HL-60 (cell line): ENCODE measurements around the gene NACC2.

Experiments used
- CTCF ChIP-seq: IDR thresholded peaks from one replicate; pipeline ENCODE4 v1.5.1; 2011; ENCODE audit warnings: low read length, control low read depth, inconsistent platforms; ENCODE audit not compliant: insufficient read depth
- GABPA ChIP-seq: IDR thresholded peaks from 2 replicates; pipeline ENCODE4 v1.6.1; 2012; ENCODE audit warnings: low read depth
- POLR2AphosphoS5 ChIP-seq: IDR thresholded peaks from 2 replicates; pipeline ENCODE4 v1.6.1; 2012; ENCODE audit warnings: low read depth
- TF ChIP-seq, protein P1 (sequence below): IDR thresholded peaks from 2 replicates; pipeline ENCODE4 v1.6.1; 2012; ENCODE audit warnings: low read depth; ENCODE audit not compliant: insufficient replicate concordance

DNA sequence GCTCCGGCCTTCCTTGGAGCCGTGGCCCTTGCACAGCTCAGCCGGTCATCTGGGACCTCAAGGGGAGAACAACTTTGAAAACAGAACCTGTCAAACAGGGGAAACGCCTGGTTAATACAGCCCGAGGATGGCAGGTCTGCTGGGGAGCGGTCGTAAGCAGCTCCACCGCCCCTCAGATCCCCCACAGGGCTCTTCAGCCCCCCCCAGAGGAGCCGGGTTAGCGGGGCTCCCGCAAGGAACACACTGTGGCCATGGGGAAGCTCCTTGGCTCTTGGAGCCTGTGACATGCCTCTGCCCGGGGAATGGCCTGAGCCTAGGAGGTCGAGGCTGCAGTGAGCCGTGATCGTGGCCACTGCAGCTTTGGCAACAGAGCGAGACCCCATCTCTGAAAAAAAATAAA, 16.8 kb upstream of the NACC2 start:
- no peak for TF ChIP-seq CTCF
- TF ChIP-seq, protein P1, sequence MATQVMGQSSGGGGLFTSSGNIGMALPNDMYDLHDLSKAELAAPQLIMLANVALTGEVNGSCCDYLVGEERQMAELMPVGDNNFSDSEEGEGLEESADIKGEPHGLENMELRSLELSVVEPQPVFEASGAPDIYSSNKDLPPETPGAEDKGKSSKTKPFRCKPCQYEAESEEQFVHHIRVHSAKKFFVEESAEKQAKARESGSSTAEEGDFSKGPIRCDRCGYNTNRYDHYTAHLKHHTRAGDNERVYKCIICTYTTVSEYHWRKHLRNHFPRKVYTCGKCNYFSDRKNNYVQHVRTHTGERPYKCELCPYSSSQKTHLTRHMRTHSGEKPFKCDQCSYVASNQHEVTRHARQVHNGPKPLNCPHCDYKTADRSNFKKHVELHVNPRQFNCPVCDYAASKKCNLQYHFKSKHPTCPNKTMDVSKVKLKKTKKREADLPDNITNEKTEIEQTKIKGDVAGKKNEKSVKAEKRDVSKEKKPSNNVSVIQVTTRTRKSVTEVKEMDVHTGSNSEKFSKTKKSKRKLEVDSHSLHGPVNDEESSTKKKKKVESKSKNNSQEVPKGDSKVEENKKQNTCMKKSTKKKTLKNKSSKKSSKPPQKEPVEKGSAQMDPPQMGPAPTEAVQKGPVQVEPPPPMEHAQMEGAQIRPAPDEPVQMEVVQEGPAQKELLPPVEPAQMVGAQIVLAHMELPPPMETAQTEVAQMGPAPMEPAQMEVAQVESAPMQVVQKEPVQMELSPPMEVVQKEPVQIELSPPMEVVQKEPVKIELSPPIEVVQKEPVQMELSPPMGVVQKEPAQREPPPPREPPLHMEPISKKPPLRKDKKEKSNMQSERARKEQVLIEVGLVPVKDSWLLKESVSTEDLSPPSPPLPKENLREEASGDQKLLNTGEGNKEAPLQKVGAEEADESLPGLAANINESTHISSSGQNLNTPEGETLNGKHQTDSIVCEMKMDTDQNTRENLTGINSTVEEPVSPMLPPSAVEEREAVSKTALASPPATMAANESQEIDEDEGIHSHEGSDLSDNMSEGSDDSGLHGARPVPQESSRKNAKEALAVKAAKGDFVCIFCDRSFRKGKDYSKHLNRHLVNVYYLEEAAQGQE = no peak
- no peak for TF ChIP-seq POLR2AphosphoS5
- no peak for TF ChIP-seq GABPA
